HepG2 (cell line): ENCODE results near the gene PRSS21. TPM values are rescaled to one million over a fixed set of nuclear protein-coding genes. Genes with fewer than 3 reads are reported as not detected.

ENCODE experiments used
- BCL6 ChIP-seq: IDR thresholded peaks from 2 replicates; pipeline ENCODE4 v1.6.1; 2016; ENCODE audit warnings: missing genetic modification reagents, missing compliant biosample characterization
- CBX1 ChIP-seq: IDR thresholded peaks from one replicate; pipeline ENCODE4 v1.6.1; 2016; ENCODE audit warnings: antibody characterized with exemption, low read depth
- HDAC1 ChIP-seq: sonication (generic); formaldehyde crosslinking; IDR thresholded peaks from 2 replicates; pipeline ENCODE4 v1.5.1; 2020; ENCODE audit warnings: mild to moderate bottlenecking, missing genetic modification reagents
- HNF4A ChIP-seq: sonication (generic); formaldehyde crosslinking; IDR thresholded peaks from 2 replicates; pipeline ENCODE4 v1.4.0; 2020; ENCODE audit warnings: missing genetic modification reagents
- HOXA9 ChIP-seq: sonication (generic); formaldehyde crosslinking; IDR thresholded peaks from 2 replicates; pipeline ENCODE4 v1.8.1; 2022; ENCODE audit warnings: missing genetic modification reagents, mild to moderate bottlenecking, moderate library complexity, borderline replicate concordance
- MLLT10 ChIP-seq: sonication (generic); formaldehyde crosslinking; IDR thresholded peaks from 2 replicates; pipeline ENCODE4 v1.4.0; 2020; ENCODE audit warnings: missing genetic modification reagents
- MTF2 ChIP-seq: sonication (generic); formaldehyde crosslinking; IDR thresholded peaks from 2 replicates; pipeline ENCODE4 v1.5.0; 2020; ENCODE audit warnings: missing genetic modification reagents, borderline replicate concordance
- NFIC ChIP-seq: IDR thresholded peaks from 2 replicates; pipeline ENCODE4 v1.6.1; 2012; ENCODE audit warnings: mild to moderate bottlenecking, low read length, inconsistent platforms
- NFKBIZ ChIP-seq: IDR thresholded peaks from 2 replicates; pipeline ENCODE4 v1.6.1; 2018; ENCODE audit warnings: missing genetic modification reagents, missing compliant biosample characterization
- PRDM10 ChIP-seq: sonication (generic); formaldehyde crosslinking; IDR thresholded peaks from 2 replicates; pipeline ENCODE4 v1.4.0; 2020; ENCODE audit warnings: low read depth, missing genetic modification reagents
- RFX1 ChIP-seq: fragments of 450-650 bp; IDR thresholded peaks from 2 replicates; pipeline ENCODE4 v1.6.1; 2017
- SIN3A ChIP-seq: IDR thresholded peaks from 2 replicates; pipeline ENCODE4 v1.6.1; 2011; ENCODE audit warnings: low read depth, mild to moderate bottlenecking, control low read depth, low read length, borderline replicate concordance
- SP4 ChIP-seq: sonication (generic); formaldehyde crosslinking; IDR thresholded peaks from 2 replicates; pipeline ENCODE4 v1.8.1; 2023; ENCODE audit warnings: mild to moderate bottlenecking, missing genetic modification reagents
- TP53 ChIP-seq: sonication (generic); formaldehyde crosslinking; conservative IDR thresholded peaks from 2 replicates; pipeline ENCODE4 v1.4.0; 2020; ENCODE audit warnings: missing genetic modification reagents
- ZFYVE20 ChIP-seq: sonication (generic); formaldehyde crosslinking; IDR thresholded peaks from 2 replicates; pipeline ENCODE4 v1.8.0; 2023; ENCODE audit warnings: low read depth, mild to moderate bottlenecking, moderate library complexity, missing genetic modification reagents, borderline replicate concordance
- ZNF24 ChIP-seq: fragments of 450-650 bp; IDR thresholded peaks from 2 replicates; pipeline ENCODE4 v1.6.1; 2017; ENCODE audit warnings: antibody characterized with exemption, mild to moderate bottlenecking
- ZNF280B ChIP-seq: sonication (generic); formaldehyde crosslinking; IDR thresholded peaks from 2 replicates; pipeline ENCODE4 v1.5.0; 2020; ENCODE audit warnings: missing genetic modification reagents, mild to moderate bottlenecking, borderline replicate concordance
- ZNF451 ChIP-seq: sonication (generic); formaldehyde crosslinking; IDR thresholded peaks from 2 replicates; pipeline ENCODE4 v1.5.0; 2020; ENCODE audit warnings: mild to moderate bottlenecking, missing genetic modification reagents
- ZNF777 ChIP-seq: sonication (generic); formaldehyde crosslinking; IDR thresholded peaks from 2 replicates; pipeline ENCODE4 v1.4.0; 2020; ENCODE audit warnings: missing genetic modification reagents
- polyA plus RNA-seq, 8 experiments: library from polyadenylated mRNA; depleted of rRNA in 3 of 8; stranded (reverse) in 7 of 8; unstranded in 1 of 8; fragments of >200 nt; fragmentation: Illumina TruSeq in 4 of 8; extraction: Trizol in 4 of 8; gene quantifications; 2 replicates each; pipeline versions ENCODE4 v1.2.1 to v1.2.3, GENCODE V29; 2011 to 2016; ENCODE audit warnings: low read depth in 4 of 8, missing spikeins in 1 of 8, mixed read lengths in 1 of 8; ENCODE audit not compliant: insufficient read depth in 1 of 8
- total RNA-seq, 5 experiments: library from RNA; depleted of rRNA; stranded (reverse); fragments of >200 nt; fragmentation: Illumina TruSeq; extraction: Trizol; gene quantifications; 2 replicates each; pipeline ENCODE4 v1.2.3, GENCODE V29; 2016; ENCODE audit warnings: low read depth in 1 of 5
- TF ChIP-seq, protein P1 (sequence below): sonication (generic); formaldehyde crosslinking; IDR thresholded peaks from 2 replicates; pipeline ENCODE4 v1.4.0; 2020; ENCODE audit warnings: mild to moderate bottlenecking, missing genetic modification reagents
- TF ChIP-seq, protein P2 (sequence below): sonication (generic); formaldehyde crosslinking; IDR thresholded peaks from 2 replicates; pipeline ENCODE4 v1.5.0; 2020; ENCODE audit warnings: mild to moderate bottlenecking, low read depth, missing genetic modification reagents, borderline replicate concordance

Gene PRSS21
- total and polyA plus RNA-seq, 2 of the 13 experiments (the other 11 are each of a cell fraction or from before 2014, with no cell fraction given), result not detected

- TF ChIP-seq BCL6 (CRISPR knock-in tag), result peak; percentile 37; the same call in 1 of the 2 replicates
- TF ChIP-seq MTF2 (CRISPR knock-in tag), result 0 out of 2 replicates have a peak, but pooled peaks have one; percentile 36
- peak; percentile 59 for TF ChIP-seq HDAC1 (CRISPR knock-in tag)
- peak; percentile 59; the same call in 1 of the 2 replicates for TF ChIP-seq SP4 (CRISPR knock-in tag)
- 0 out of 2 replicates have a peak, but pooled peaks have one; percentile 8 for TF ChIP-seq HNF4A (CRISPR knock-in tag)
- no peak; the same call in 1 of the 2 replicates for TF ChIP-seq SIN3A
- no peak for TF ChIP-seq ZNF24
- TF ChIP-seq NFIC, result no peak
- TF ChIP-seq PRDM10, result no peak
- no peak for TF ChIP-seq NFKBIZ (CRISPR knock-in tag)
- TF ChIP-seq ZNF280B, result peak; percentile 64; the same call in 1 of the 2 replicates
- TF ChIP-seq RFX1, result no peak
- TF ChIP-seq, protein P1, sequence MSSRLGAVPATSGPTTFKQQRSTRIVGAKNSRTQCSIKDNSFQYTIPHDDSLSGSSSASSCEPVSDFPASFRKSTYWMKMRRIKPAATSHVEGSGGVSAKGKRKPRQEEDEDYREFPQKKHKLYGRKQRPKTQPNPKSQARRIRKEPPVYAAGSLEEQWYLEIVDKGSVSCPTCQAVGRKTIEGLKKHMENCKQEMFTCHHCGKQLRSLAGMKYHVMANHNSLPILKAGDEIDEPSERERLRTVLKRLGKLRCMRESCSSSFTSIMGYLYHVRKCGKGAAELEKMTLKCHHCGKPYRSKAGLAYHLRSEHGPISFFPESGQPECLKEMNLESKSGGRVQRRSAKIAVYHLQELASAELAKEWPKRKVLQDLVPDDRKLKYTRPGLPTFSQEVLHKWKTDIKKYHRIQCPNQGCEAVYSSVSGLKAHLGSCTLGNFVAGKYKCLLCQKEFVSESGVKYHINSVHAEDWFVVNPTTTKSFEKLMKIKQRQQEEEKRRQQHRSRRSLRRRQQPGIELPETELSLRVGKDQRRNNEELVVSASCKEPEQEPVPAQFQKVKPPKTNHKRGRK (CRISPR knock-in tag), result no peak
- TF ChIP-seq ZFYVE20, result no peak
- no peak for TF ChIP-seq MLLT10 (CRISPR knock-in tag)
- TF ChIP-seq HOXA9, result no peak
- TF ChIP-seq, protein P2, sequence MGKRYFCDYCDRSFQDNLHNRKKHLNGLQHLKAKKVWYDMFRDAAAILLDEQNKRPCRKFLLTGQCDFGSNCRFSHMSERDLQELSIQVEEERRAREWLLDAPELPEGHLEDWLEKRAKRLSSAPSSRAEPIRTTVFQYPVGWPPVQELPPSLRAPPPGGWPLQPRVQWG (CRISPR knock-in tag), result no peak
- TF ChIP-seq CBX1, result no peak
- no peak for TF ChIP-seq ZNF777 (CRISPR knock-in tag)
- TF ChIP-seq ZNF451, result peak; percentile 62; the same call in 1 of the 2 replicates
- peak; percentile 75; the same call in 1 of the 2 replicates for TF ChIP-seq TP53 (CRISPR knock-in tag)
These were observed 39.7 kb upstream of the PRSS21 start, which contains the start of gene ELOB (continued) for GRCh38 chr16:2777231-2777902.
